Cardiac fibroblast (primary cell): ENCODE measurements around the gene NHSL2.

ENCODE experiments used
- DNase-seq, 2 donors: peaks; one replicate each; pipeline versions ENCODE4 v3.0.0 to v3.0.0-alpha.2; 2010; ENCODE audit warnings: low read depth in 2 of 2
- H3K4me3 ChIP-seq, 2 donors: replicated peaks in 1 of 2; 1 replicate in 1 of 2; 2 replicates in 1 of 2; pipeline ENCODE4 v1.5.1; 2011; ENCODE audit warnings: low read depth in 2 of 2, low read length in 2 of 2, mild to moderate bottlenecking in 2 of 2, moderate library complexity in 1 of 2
- CTCF ChIP-seq: IDR thresholded peaks from one replicate; pipeline ENCODE4 v1.5.1; 2011; ENCODE audit warnings: low read depth, mild to moderate bottlenecking, low read length, inconsistent platforms

NHSL2 gene

DNA sequence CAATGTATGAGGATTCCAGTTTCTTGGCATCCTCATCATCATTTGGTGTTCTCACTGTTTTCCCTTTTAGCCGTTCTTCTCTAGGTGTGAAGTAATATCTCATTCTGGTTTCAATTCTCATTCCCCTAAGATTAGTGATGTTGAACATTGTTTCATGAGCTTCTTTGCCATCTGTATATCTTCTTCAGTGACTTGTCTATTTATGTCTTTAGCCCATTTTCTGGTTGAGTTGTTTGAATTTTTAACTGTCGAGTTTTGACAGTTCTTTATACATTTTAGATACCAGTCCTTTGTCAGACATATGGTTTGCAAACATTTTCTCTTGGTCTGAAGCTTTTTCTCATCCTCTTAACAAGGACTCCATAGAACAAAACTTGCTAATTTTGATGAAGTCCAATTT is 101.1 kb downstream of the NHSL2 start:
- TF ChIP-seq CTCF, result no peak
- no peak for DNase-seq
- no peak overlapping the region for H3K4me3 ChIP-seq

DNA sequence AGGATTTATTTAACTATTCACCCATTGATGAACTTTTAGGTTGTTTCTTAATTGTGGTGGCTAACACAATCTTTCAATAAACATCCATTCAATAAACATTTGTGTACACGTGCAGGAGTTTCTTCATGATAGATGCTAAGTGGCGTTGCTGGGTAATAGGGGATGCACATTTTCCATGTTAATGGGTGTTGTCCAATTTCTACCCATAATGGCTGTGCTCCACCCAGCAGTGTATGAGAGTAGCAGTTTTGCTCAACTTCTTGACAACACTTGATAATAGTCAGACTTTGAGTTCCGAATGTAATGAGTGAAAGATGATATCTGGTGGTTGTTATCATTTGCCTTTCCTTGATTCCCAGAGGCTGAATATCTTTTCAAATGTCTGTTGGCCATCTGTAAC is 104.7 kb downstream of the NHSL2 start:
- TF ChIP-seq CTCF, result no peak
- H3K4me3 ChIP-seq, result no peak overlapping the region
- no peak for DNase-seq

DNA sequence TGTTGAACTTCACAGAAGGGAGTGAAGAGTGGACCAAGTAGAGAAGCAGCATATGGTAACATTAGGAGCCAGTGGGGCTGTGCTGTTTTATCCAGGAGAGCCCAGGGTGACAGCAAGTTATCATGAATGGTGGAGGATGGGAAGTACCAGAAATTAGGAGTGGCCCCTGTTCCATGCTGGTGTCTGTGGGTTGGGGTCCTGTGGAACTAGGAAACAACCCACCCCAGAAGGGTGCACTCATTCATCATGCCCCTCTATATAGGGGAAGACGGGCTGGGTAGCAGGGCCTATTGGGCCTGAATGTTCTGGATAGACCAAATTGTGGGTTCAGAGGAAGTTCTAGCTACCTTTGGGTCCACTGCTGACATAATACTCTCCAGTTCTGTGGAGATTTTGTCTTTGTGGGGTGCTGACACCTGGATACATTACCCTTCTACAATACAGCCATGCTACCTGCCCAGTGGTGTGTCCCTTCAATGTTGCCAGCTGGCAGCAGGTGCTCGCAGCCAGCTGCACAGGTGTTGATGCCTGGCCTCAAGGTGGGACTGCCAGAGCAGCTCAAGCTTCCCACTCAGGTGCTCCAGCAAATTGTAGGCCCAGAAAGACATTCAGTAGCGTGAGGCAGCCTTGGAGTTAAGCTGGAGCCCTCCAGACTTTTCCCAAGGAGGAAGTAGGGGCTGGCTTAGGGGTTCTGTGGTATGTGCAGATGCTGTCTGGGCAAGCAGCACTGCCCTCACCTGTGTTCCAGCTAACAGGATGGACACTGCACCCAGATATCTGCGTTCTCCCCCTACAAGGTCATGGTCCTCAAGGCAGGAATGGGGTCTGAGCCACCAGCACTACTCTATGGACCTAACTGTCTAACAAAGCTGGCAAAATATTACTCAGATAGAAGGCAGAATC is 106.5 kb downstream of the NHSL2 start:
- TF ChIP-seq CTCF, result no peak
- no peak overlapping the region for H3K4me3 ChIP-seq
- DNase-seq, result no peak

- TF ChIP-seq CTCF, result peak; percentile 9
- H3K4me3 ChIP-seq, result no peak overlapping the region
- DNase-seq, result peak; percentile 86 to 92
Observed at GRCh38 chrX:72018277-72019112, 107.8 kb downstream of the NHSL2 start.

DNA sequence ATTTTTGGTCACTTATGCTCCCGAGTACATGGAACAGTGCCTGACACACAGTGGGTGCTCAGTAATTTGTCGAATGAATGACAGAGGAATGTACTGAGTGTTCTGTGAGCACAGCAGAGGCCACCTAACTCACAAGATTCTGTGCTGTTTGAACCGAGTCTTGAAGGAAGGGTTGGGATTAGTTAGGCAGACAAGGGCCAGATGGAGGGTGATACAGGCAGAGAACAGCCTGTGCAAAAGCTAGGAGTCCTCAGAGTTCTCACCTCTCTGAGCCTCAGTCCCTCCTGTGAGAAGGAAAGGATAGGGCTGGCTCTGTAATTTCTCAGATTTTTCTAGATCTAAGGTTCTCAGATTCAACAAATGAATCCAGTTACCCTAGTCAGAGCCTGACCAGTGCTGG is 108.8 kb downstream of the NHSL2 start:
- no peak for TF ChIP-seq CTCF
- H3K4me3 ChIP-seq, result no peak overlapping the region
- no peak for DNase-seq

- TF ChIP-seq CTCF, result no peak
- DNase-seq, result no peak
- H3K4me3 ChIP-seq, result no peak overlapping the region
Observed at GRCh38 chrX:72020204-72020603, 109.6 kb downstream of the NHSL2 start.
